Liver (tissue), 9 donors: ENCODE results near the gene TECTB. TPM values are rescaled to one million over a fixed set of nuclear protein-coding genes. Genes with fewer than 3 reads are reported as not detected.

Experiments
- DNase-seq: peaks from one replicate; pipeline ENCODE4 v3.0.0-alpha.2; 2017; ENCODE audit warnings: low spot score
- H3K27ac ChIP-seq, 2 donors: one replicate each; pipeline ENCODE4 v1.7.0; 2013; ENCODE audit warnings: inconsistent platforms in 2 of 2, low read length in 2 of 2, control low read depth in 1 of 2, low read depth in 1 of 2, mild to moderate bottlenecking in 1 of 2
- H3K27me3 ChIP-seq, 4 donors: one replicate each; pipeline versions ENCODE4 v1.6.1 to v1.7.0; 2013; ENCODE audit warnings: low read length in 3 of 4, inconsistent platforms in 1 of 4, mild to moderate bottlenecking in 1 of 4, moderate library complexity in 1 of 4; ENCODE audit not compliant: control insufficient read depth in 4 of 4, insufficient read depth in 4 of 4
- H3K36me3 ChIP-seq, 4 donors: one replicate each; pipeline versions ENCODE4 v1.6.1 to v1.7.0; 2013; ENCODE audit warnings: low read length in 3 of 4, mild to moderate bottlenecking in 3 of 4, low read depth in 1 of 4, moderate library complexity in 1 of 4; ENCODE audit not compliant: control insufficient read depth in 4 of 4, insufficient read depth in 3 of 4
- H3K4me1 ChIP-seq, 4 donors: one replicate each; pipeline versions ENCODE4 v1.6.1 to v1.7.0; 2013; ENCODE audit warnings: low read length in 3 of 4, mild to moderate bottlenecking in 3 of 4, moderate library complexity in 1 of 4; ENCODE audit not compliant: control insufficient read depth in 4 of 4, insufficient read depth in 4 of 4
- H3K4me3 ChIP-seq, 3 donors: one replicate each; pipeline versions ENCODE4 v1.6.1 to v1.7.0; 2013; ENCODE audit warnings: low read length in 3 of 3, control low read depth in 1 of 3, low read depth in 1 of 3, mild to moderate bottlenecking in 1 of 3
- H3K9ac ChIP-seq, 2 donors: one replicate each; pipeline ENCODE4 v1.7.0; 2013; ENCODE audit warnings: low read length in 2 of 2, mild to moderate bottlenecking in 2 of 2, moderate library complexity in 2 of 2, control low read depth in 1 of 2, low read depth in 1 of 2
- H3K9me3 ChIP-seq, 4 donors: one replicate each; pipeline versions ENCODE4 v1.6.1 to v1.7.0; 2013; ENCODE audit warnings: low read length in 3 of 4; ENCODE audit not compliant: control insufficient read depth in 4 of 4
- CTCF ChIP-seq: fragments of 150-350 bp; IDR thresholded peaks from 2 replicates; pipeline ENCODE4 v1.5.1; 2017; ENCODE audit warnings: improper control_type of control experiment, low read depth, low read length; ENCODE audit not compliant: missing input control
- EGR1 ChIP-seq, 2 donors: IDR thresholded peaks; 2 replicates each; pipeline ENCODE4 v1.6.1; 2016 to 2018; ENCODE audit warnings: antibody characterized with exemption in 2 of 2, low read depth in 2 of 2
- FOXA1 ChIP-seq: IDR thresholded peaks from 2 replicates; pipeline ENCODE4 v1.6.1; 2016; ENCODE audit warnings: antibody characterized with exemption
- FOXA2 ChIP-seq: IDR thresholded peaks from 2 replicates; pipeline ENCODE4 v1.6.1; 2016; ENCODE audit warnings: antibody characterized with exemption
- GABPA ChIP-seq, 2 donors: IDR thresholded peaks in 1 of 2; conservative IDR thresholded peaks in 1 of 2; 2 replicates each; pipeline ENCODE4 v1.6.1; 2016; ENCODE audit warnings: antibody characterized with exemption in 2 of 2, mild to moderate bottlenecking in 1 of 2, moderate library complexity in 1 of 2
- JUND ChIP-seq, 2 donors: IDR thresholded peaks; 2 replicates each; pipeline ENCODE4 v1.6.1; 2016; ENCODE audit warnings: antibody characterized with exemption in 2 of 2
- MAX ChIP-seq: IDR thresholded peaks from 2 replicates; pipeline ENCODE4 v1.6.1; 2016; ENCODE audit warnings: antibody characterized with exemption
- NR2F2 ChIP-seq: IDR thresholded peaks from 2 replicates; pipeline ENCODE4 v1.6.1; 2016; ENCODE audit warnings: antibody characterized with exemption
- RXRA ChIP-seq, 2 donors: IDR thresholded peaks; 2 replicates each; pipeline ENCODE4 v1.6.1; 2017 to 2018; ENCODE audit warnings: antibody characterized with exemption in 2 of 2, mild to moderate bottlenecking in 1 of 2
- SP1 ChIP-seq: IDR thresholded peaks from 2 replicates; pipeline ENCODE4 v1.6.1; 2018; ENCODE audit warnings: antibody characterized with exemption, mild to moderate bottlenecking
- TAF1 ChIP-seq: conservative IDR thresholded peaks from 2 replicates; pipeline ENCODE4 v1.6.1; 2016; ENCODE audit warnings: antibody characterized with exemption, mild to moderate bottlenecking
- YY1 ChIP-seq: IDR thresholded peaks from 2 replicates; pipeline ENCODE4 v1.6.1; 2016; ENCODE audit warnings: antibody characterized with exemption, mild to moderate bottlenecking
- WGBS: extraction: QIAGEN DNeasy Blood & Tissue Kit; methylation state at CpG from one replicate; pipeline ENCODE4 v1.1.7; 2013; 5-methylcytosine and 5-hydroxymethylcytosine counted together
- polyA plus RNA-seq, 2 donors: library from polyadenylated mRNA; stranded (reverse) in 1 of 2; unstranded in 1 of 2; fragments of 200-250 nt in 1 of 2; fragments of >200 nt in 1 of 2; fragmentation: Nextera tagmentation in 1 of 2; extraction: Ambion mirVana in 1 of 2; gene quantifications; one replicate each; pipeline versions ENCODE4 v1.2.1 to v1.2.3, GENCODE V29; 2013 to 2015
- total RNA-seq, 2 donors: library from RNA; depleted of rRNA; stranded (reverse); fragments of >200 nt; gene quantifications; one replicate each; pipeline ENCODE4 v1.2.3, GENCODE V29; 2014
- TF ChIP-seq, protein P1 (sequence below): IDR thresholded peaks from 2 replicates; pipeline ENCODE4 v1.6.1; 2016; ENCODE audit warnings: antibody characterized with exemption
- TF ChIP-seq, protein P2 (sequence below): IDR thresholded peaks from 2 replicates; pipeline ENCODE4 v1.6.1; 2016; ENCODE audit warnings: antibody characterized with exemption
- donor health status: healthy.
- donor health status: healthy.
- donor health status: healthy.
- donor health status: healthy.
- donor health status: healthy.

The TECTB gene
- total and polyA plus RNA-seq, 4 donors = 0.05 to 0.44 (median 0.08) TPM

DNA sequence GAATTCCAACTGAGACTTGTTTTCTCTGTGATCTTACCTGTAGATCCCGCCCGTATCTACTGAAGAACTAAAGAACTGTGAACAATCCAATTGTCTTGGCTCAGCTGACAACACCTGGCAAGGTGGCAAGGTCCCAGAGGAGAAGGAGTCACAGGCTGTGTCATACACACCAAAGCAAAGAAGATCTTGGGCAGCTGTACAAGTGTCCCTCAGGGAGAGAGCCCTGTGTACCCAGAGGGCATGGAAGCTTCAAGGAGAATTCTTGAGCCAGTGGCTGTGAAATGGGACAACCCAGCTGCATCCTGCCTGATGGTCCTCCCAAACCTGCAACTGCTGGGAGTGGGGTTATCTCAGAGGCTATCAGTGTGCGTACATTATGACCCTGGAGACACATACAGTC, 46.7 kb upstream of the TECTB start:
- Histone ChIP-seq H3K4me1 (peaks cover 0 to 18% (median 3%) of the 10 kb centered on the region in 4 donors), H3K27ac (no peak overlapping the region), H3K4me3 (no peak overlapping the region), H3K36me3 (no peaks in the 10 kb centered on the region), H3K9ac (no peak overlapping the region), H3K27me3 (no peaks in the 10 kb centered on the region), H3K9me3 (peaks cover 0 to 9% (median 3%) of the 10 kb centered on the region in 4 donors)
- TF ChIP-seq EGR1 (IDR thresholded peaks at IDR 0.05; ENCODE audit: low read depth in 2 of 2) (no peak), NR2F2 (no peak), CTCF (no peak), FOXA1 (no peak)
- WGBS = 88% methylated on average over 3 of the region's 3 CpGs
- DNase-seq = no peak

GRCh38 chr10:112239347-112239746, 43.9 kb upstream of the TECTB start:
- H3K4me3 ChIP-seq = no peak overlapping the region
- 60% methylated on average over 5 of the region's 5 CpGs for WGBS
- no peak for DNase-seq
- H3K36me3 ChIP-seq = no peaks in the 10 kb centered on the region
- H3K4me1 ChIP-seq = peaks cover 4 to 26% (median 8%) of the 10 kb centered on the region in 4 donors
- no peak overlapping the region for H3K9ac ChIP-seq
- H3K27ac ChIP-seq = no peak overlapping the region
- no peaks in the 10 kb centered on the region for H3K27me3 ChIP-seq
- peaks cover 0 to 9% (median 3%) of the 10 kb centered on the region in 4 donors for H3K9me3 ChIP-seq
- TF ChIP-seq GABPA (IDR thresholded peaks at IDR 0.05 in 1 of 2, conservative IDR thresholded peaks at IDR 0.05 in 1 of 2) (no peak), CTCF (no peak), MAX (no peak), JUND (IDR thresholded peaks at IDR 0.05) (no peak), YY1 (no peak), SP1 (no peak), FOXA1 (no peak), TAF1 (no peak), FOXA2 (no peak), RXRA (IDR thresholded peaks at IDR 0.05) (no peak)
- TF ChIP-seq, protein P1, sequence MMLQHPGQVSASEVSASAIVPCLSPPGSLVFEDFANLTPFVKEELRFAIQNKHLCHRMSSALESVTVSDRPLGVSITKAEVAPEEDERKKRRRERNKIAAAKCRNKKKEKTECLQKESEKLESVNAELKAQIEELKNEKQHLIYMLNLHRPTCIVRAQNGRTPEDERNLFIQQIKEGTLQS = no peak
- TF ChIP-seq, protein P2, sequence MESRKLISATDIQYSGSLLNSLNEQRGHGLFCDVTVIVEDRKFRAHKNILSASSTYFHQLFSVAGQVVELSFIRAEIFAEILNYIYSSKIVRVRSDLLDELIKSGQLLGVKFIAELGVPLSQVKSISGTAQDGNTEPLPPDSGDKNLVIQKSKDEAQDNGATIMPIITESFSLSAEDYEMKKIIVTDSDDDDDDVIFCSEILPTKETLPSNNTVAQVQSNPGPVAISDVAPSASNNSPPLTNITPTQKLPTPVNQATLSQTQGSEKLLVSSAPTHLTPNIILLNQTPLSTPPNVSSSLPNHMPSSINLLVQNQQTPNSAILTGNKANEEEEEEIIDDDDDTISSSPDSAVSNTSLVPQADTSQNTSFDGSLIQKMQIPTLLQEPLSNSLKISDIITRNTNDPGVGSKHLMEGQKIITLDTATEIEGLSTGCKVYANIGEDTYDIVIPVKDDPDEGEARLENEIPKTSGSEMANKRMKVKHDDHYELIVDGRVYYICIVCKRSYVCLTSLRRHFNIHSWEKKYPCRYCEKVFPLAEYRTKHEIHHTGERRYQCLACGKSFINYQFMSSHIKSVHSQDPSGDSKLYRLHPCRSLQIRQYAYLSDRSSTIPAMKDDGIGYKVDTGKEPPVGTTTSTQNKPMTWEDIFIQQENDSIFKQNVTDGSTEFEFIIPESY = no peak
